IPS-20b (cell line): ENCODE results near the gene CNST.
"Not testable (repeated sequence)": the region's sequence is repeated elsewhere in the genome, so short reads cannot be mapped to it uniquely, and the experiment has no call there.

ENCODE experiments used
- H3K27ac ChIP-seq: one replicate; pipeline ENCODE4 v1.5.1; 2013; ENCODE audit warnings: low read length
- H3K27me3 ChIP-seq: 2 replicates; pipeline ENCODE4 v1.6.1; 2013; ENCODE audit warnings: mild to moderate bottlenecking, low read length, inconsistent platforms; ENCODE audit not compliant: insufficient read depth
- H3K36me3 ChIP-seq: 2 replicates; pipeline ENCODE4 v1.6.1; 2013; ENCODE audit warnings: low read depth, mild to moderate bottlenecking, inconsistent platforms, low read length, moderate library complexity; ENCODE audit not compliant: insufficient read depth
- H3K4me1 ChIP-seq: 2 replicates; pipeline ENCODE4 v1.6.1; 2013; ENCODE audit warnings: mild to moderate bottlenecking, control low read depth, inconsistent platforms, low read length, moderate library complexity; ENCODE audit not compliant: insufficient read depth
- H3K4me3 ChIP-seq: 2 replicates; pipeline ENCODE4 v1.5.1; 2013; ENCODE audit warnings: mild to moderate bottlenecking, low read length, inconsistent platforms
- H3K9ac ChIP-seq: 2 replicates; pipeline ENCODE4 v1.6.1; 2013; ENCODE audit warnings: low read depth, mild to moderate bottlenecking, inconsistent platforms, low read length, moderate library complexity
- H3K9me3 ChIP-seq: 2 replicates; pipeline ENCODE4 v1.6.1; 2013; ENCODE audit warnings: mild to moderate bottlenecking, low read depth, low read length, inconsistent platforms; ENCODE audit not compliant: insufficient read depth

The CNST gene

GRCh38 chr1:246683521-246683920 is 117.3 kb downstream of the CNST start:
- Histone ChIP-seq H3K4me3 (no peak overlapping the region), H3K9ac (no peak overlapping the region), H3K9me3 (no peaks in the 10 kb centered on the region), H3K27ac (no peak overlapping the region), H3K27me3 (no peaks in the 10 kb centered on the region), H3K36me3 (no peaks in the 10 kb centered on the region), H3K4me1 (no peaks in the 10 kb centered on the region)

- no peaks in the 10 kb centered on the region for H3K27me3 ChIP-seq
- no peaks in the 10 kb centered on the region for H3K36me3 ChIP-seq
- H3K9ac ChIP-seq = no peak overlapping the region
- H3K4me3 ChIP-seq = no peak overlapping the region
- no peaks in the 10 kb centered on the region for H3K4me1 ChIP-seq
- no peak overlapping the region for H3K27ac ChIP-seq
- H3K9me3 ChIP-seq = no peaks in the 10 kb centered on the region
These were observed 120.7 kb downstream of the CNST start for GRCh38 chr1:246687002-246687401.

GRCh38 chr1:246689409-246690008 is 123.3 kb downstream of the CNST start:
- Histone ChIP-seq H3K4me3 (no peak overlapping the region), H3K9ac (no peak overlapping the region), H3K36me3 (no peaks in the 10 kb centered on the region), H3K27me3 (no peaks in the 10 kb centered on the region), H3K27ac (no peak overlapping the region), H3K4me1 (no peaks in the 10 kb centered on the region), H3K9me3 (0 out of 2 replicates have a peak, but pooled peaks cover 8% of the 10 kb centered on the region)

- no peak overlapping the region for H3K9ac ChIP-seq
- H3K27me3 ChIP-seq = no peaks in the 10 kb centered on the region
- no peak overlapping the region for H3K27ac ChIP-seq
- H3K4me3 ChIP-seq = no peak overlapping the region
- H3K9me3 ChIP-seq = peaks cover 12% of the 10 kb centered on the region
- no peaks in the 10 kb centered on the region for H3K36me3 ChIP-seq
- H3K4me1 ChIP-seq = no peaks in the 10 kb centered on the region
These were observed 123.8 kb downstream of the CNST start for GRCh38 chr1:246690100-246690499.

GRCh38 chr1:246691622-246692495 is 125.6 kb downstream of the CNST start:
- H3K27me3 ChIP-seq = no peaks in the 10 kb centered on the region
- peaks cover 15% of the 10 kb centered on the region for H3K9me3 ChIP-seq
- no peaks in the 10 kb centered on the region for H3K36me3 ChIP-seq
- no peak overlapping the region for H3K4me3 ChIP-seq
- H3K4me1 ChIP-seq = no peaks in the 10 kb centered on the region
- H3K9ac ChIP-seq = no peak overlapping the region
- no peak overlapping the region for H3K27ac ChIP-seq

- H3K9ac ChIP-seq, H3K27ac ChIP-seq, H3K27me3 ChIP-seq, H3K4me3 ChIP-seq, H3K36me3 ChIP-seq, H3K4me1 ChIP-seq: not testable (repeated sequence)
- peaks cover 15% of the 10 kb centered on the region for H3K9me3 ChIP-seq
These were observed 128.1 kb downstream of the CNST start for GRCh38 chr1:246694213-246694895.

GRCh38 chr1:246695136-246695535 is 128.9 kb downstream of the CNST start:
- Histone ChIP-seq H3K27ac (no peak overlapping the region), H3K36me3 (no peaks in the 10 kb centered on the region), H3K4me1 (no peaks in the 10 kb centered on the region), H3K27me3 (no peaks in the 10 kb centered on the region), H3K4me3 (no peak overlapping the region), H3K9ac (no peak overlapping the region), H3K9me3 (peaks cover 15% of the 10 kb centered on the region)

- Histone ChIP-seq H3K4me3 (no peak overlapping the region), H3K27me3 (no peaks in the 10 kb centered on the region), H3K9me3 (peaks cover 15% of the 10 kb centered on the region), H3K9ac (no peak overlapping the region), H3K27ac (no peak overlapping the region), H3K4me1 (no peaks in the 10 kb centered on the region), H3K36me3 (no peaks in the 10 kb centered on the region)
These were observed 129.4 kb downstream of the CNST start for GRCh38 chr1:246695666-246696065.

GRCh38 chr1:246698466-246699094 is 132.3 kb downstream of the CNST start:
- Histone ChIP-seq H3K4me3 (no peak overlapping the region), H3K36me3 (no peaks in the 10 kb centered on the region), H3K9ac (no peak overlapping the region), H3K27me3 (no peaks in the 10 kb centered on the region), H3K9me3 (peaks cover 8% of the 10 kb centered on the region), H3K27ac (no peak overlapping the region), H3K4me1 (no peaks in the 10 kb centered on the region)

GRCh38 chr1:246699095-246699735 is 133.0 kb downstream of the CNST start:
- Histone ChIP-seq H3K4me3 (no peak overlapping the region), H3K27ac (no peak overlapping the region), H3K9ac (no peak overlapping the region)

GRCh38 chr1:246703581-246703980 is 137.3 kb downstream of the CNST start:
- no peak overlapping the region for H3K4me3 ChIP-seq

More at GRCh38 chr1:246699095-246699735, 133.0 kb downstream of the CNST start:
- no peaks in the 10 kb centered on the region for H3K27me3 ChIP-seq
- H3K4me1 ChIP-seq = no peaks in the 10 kb centered on the region
- H3K9me3 ChIP-seq = peaks cover 7% of the 10 kb centered on the region
- H3K36me3 ChIP-seq = no peaks in the 10 kb centered on the region

More at GRCh38 chr1:246703581-246703980, 137.3 kb downstream of the CNST start:
- Histone ChIP-seq H3K27ac (no peak overlapping the region), H3K9ac (no peak overlapping the region), H3K27me3 (no peaks in the 10 kb centered on the region), H3K9me3 (no peaks in the 10 kb centered on the region), H3K36me3 (no peaks in the 10 kb centered on the region), H3K4me1 (no peaks in the 10 kb centered on the region)
